ENCODE measurements around the gene ST14.
"Not testable (repeated sequence)": the region's sequence is repeated elsewhere in the genome, so short reads cannot be mapped to it uniquely, and the experiment has no call there.

Gene ST14

DNA sequence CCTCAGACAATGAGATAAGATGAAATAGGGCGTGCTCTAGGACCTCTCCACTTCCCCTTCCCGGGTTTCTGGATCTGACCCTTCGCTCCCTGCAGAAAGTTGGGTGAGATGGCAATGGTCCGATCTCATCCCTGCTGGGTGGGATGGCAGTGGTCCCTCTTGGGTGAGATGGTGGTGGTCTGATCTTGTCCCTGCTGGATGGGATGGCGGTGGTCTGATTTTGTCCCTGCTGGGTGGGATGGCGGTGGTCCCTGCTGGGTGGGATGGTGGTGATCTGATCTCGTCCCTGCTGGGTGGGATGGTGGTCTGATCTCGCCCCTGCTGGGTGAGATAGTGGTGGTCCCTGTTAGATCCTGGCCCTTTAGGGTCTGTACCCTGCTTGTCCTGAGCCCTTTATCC, 21.3 kb downstream of the ST14 start:
- DNase-seq: no peak
- peaks cover 1% of the 10 kb centered on the region for H3K9me3 Mint-ChIP-seq
- no peaks in the 10 kb centered on the region for H3K4me1 Mint-ChIP-seq (ENCODE audit: low read depth)
- H3K27me3 Mint-ChIP-seq: peaks cover 8% of the 10 kb centered on the region
- H3K4me3 Mint-ChIP-seq: no peak overlapping the region
- no peaks in the 10 kb centered on the region for H3K36me3 Mint-ChIP-seq (ENCODE audit: low read depth)
- H3K27ac Mint-ChIP-seq: no peak overlapping the region

DNA sequence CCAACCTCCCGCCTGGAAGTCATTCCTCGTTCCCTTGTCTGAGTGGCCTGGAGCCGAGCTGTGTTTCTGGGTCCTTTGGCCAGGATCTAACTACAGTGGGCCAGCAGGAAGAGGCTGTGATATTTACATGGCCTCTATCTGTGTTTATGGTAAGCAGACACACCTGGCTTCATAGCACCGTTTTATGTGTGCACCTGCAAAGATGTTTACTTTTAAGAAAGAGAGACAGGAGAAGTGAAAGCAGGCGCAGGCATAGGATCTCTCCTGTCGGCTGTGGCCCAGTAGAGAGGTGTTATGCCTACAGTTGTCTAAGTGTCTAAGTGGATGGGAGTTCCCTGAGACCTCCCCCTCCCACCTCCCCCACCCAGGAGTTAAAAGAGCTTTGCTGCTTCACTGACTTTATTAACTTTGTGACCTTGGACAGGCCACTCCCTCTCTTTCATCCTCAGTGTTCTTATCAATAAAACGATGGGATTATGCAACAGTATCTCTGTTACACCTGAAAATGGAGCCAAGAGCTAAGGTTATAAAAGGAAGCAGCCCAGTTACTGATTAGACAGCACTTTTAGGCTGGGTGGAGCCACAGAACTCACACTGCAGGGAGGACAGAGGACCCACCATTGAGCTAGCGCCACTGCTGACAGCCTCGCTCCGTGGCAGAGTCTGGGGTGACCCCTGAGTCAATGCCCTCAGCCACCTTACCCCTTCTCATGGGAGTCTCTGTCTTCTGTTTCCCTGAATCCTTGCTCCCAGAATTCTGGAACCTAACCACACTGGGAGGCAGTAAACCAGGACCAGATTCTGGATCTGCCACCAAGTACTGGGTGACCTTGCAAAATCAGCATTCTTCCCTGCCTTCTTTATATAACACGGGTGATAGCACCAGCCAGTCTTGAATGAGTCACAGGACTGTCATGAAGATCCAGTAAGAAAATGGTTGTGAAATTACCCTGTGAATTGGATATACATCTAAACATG, 22.0 kb downstream of the ST14 start:
- DNase-seq: no peak
- Mint-ChIP-seq H3K27ac (no peak overlapping the region), H3K4me1 (ENCODE audit: low read depth) (no peaks in the 10 kb centered on the region), H3K9me3 (no peaks in the 10 kb centered on the region), H3K36me3 (ENCODE audit: low read depth) (no peaks in the 10 kb centered on the region), H3K4me3 (no peak overlapping the region), H3K27me3 (peaks cover 8% of the 10 kb centered on the region)

DNA sequence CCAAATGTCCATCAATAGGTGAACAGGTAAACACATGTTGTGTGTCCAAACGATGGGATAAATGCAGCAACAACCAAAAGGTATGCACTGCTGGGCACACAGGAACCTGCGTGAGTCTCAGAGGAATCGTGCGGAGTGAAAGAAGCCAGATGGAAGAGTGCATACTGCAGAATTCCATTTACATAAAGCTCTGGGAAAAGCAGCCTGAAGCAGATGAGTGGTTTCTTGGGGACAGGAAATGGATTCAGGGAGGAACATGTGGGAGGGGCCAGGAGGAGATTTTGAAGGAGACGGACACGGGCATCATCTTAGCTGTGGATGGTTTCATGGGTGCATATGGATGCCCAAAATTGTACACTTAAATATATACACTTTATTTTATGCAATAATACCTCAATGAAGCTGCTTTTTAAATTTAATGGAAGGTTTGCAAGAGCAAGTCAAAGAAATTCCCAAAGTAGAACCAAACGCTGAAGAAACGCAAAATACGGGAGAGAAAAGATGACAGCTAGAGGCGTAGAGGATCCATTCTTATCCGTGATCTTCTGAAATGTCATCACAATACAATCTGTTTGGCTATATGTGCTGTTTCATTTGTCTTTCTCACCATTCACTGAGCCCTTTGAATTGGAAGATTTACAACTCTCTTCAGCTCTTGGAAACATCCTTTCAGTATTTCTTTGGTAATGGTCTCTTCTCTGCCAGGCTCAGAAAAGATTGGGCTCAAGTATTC, 24.5 kb downstream of the ST14 start:
- H3K27ac Mint-ChIP-seq: no peak overlapping the region
- no peaks in the 10 kb centered on the region for H3K36me3 Mint-ChIP-seq (ENCODE audit: low read depth)
- DNase-seq: no peak
- H3K4me3 Mint-ChIP-seq: no peak overlapping the region
- peaks cover 8% of the 10 kb centered on the region for H3K27me3 Mint-ChIP-seq
- no peaks in the 10 kb centered on the region for H3K4me1 Mint-ChIP-seq (ENCODE audit: low read depth)
- no peaks in the 10 kb centered on the region for H3K9me3 Mint-ChIP-seq

DNA sequence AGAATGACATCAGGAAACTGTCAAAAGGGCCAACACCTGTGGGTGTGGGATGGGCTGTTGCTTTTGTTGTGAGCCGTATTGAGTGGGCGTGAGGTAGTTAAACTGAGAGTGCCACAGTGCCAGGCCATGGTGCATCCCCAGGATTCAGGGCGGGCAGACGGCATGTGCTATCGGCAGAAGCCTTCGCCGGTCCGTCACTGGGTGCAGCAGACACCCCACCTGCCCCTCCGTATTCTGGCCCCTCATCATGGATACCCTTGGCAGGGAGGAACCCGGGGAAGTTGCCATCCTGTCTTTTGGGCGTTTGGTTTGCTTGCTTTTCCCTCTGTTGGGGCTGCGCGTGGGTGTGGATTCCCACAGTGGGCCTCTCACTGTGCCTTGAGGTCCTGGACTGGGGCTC, 27.5 kb downstream of the ST14 start:
- H3K27me3 Mint-ChIP-seq: peaks cover 4% of the 10 kb centered on the region
- no peak overlapping the region for H3K4me3 Mint-ChIP-seq
- H3K36me3 Mint-ChIP-seq (ENCODE audit: low read depth): no peaks in the 10 kb centered on the region
- H3K27ac Mint-ChIP-seq: no peak overlapping the region
- no peaks in the 10 kb centered on the region for H3K4me1 Mint-ChIP-seq (ENCODE audit: low read depth)
- no peaks in the 10 kb centered on the region for H3K9me3 Mint-ChIP-seq
- no peak for DNase-seq

DNA sequence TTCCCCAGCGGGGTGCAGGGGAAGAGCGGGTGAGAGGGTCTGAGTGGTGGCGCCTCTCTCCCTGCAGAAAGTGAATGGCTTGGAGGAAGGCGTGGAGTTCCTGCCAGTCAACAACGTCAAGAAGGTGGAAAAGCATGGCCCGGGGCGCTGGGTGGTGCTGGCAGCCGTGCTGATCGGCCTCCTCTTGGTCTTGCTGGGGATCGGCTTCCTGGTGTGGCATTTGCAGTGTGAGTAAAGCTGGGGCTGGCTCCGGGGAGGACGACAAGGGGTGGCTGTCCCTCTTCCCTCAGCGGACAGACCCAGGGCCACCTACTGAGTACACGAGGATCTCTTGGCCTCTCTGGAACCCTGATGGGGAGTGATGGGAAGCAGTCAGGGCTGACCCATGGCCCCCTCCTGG, 28.5 kb downstream of the ST14 start:
- Mint-ChIP-seq H3K27ac (no peak overlapping the region), H3K27me3 (no peaks in the 10 kb centered on the region), H3K36me3 (ENCODE audit: low read depth) (no peaks in the 10 kb centered on the region), H3K9me3 (no peaks in the 10 kb centered on the region), H3K4me3 (no peak overlapping the region), H3K4me1 (ENCODE audit: low read depth) (no peaks in the 10 kb centered on the region)
- no peak for DNase-seq

DNA sequence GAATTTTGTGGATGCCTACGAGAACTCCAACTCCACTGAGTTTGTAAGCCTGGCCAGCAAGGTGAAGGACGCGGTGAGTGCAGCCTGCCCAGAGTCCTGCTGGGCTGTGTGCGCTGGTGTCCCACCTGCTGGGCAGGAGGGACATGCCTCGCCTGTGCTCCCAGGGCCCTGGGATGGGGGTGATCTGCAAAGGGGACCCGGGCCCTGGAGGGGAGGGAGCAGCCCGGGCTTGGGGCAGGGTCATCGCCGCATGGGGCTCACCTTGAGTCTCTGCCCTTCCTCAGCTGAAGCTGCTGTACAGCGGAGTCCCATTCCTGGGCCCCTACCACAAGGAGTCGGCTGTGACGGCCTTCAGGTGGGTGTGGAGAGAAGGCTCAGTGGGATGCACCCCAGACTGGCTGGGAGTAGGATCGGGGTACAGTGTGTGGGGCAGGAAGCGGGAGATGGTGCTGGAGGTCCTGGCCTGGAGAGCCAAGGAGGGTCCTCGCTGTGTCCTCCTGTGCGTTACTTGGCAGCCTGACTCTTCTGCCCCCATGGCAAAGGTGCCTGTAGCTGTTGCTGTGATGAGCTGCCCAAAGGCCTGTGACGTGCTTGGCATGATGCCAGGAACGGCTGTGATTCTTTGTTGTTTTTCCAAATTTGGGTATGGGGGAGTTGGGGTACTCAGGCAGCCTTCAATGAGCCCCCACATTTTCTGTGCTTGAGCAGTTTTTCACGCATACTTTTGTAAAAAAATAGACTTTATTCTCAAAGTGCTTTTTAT, 29.2 kb downstream of the ST14 start:
- no peak overlapping the region for H3K4me3 Mint-ChIP-seq
- no peaks in the 10 kb centered on the region for H3K9me3 Mint-ChIP-seq
- no peak for DNase-seq
- H3K4me1 Mint-ChIP-seq (ENCODE audit: low read depth): no peaks in the 10 kb centered on the region
- no peak overlapping the region for H3K27ac Mint-ChIP-seq
- no peaks in the 10 kb centered on the region for H3K27me3 Mint-ChIP-seq
- H3K36me3 Mint-ChIP-seq (ENCODE audit: low read depth): no peaks in the 10 kb centered on the region

DNA sequence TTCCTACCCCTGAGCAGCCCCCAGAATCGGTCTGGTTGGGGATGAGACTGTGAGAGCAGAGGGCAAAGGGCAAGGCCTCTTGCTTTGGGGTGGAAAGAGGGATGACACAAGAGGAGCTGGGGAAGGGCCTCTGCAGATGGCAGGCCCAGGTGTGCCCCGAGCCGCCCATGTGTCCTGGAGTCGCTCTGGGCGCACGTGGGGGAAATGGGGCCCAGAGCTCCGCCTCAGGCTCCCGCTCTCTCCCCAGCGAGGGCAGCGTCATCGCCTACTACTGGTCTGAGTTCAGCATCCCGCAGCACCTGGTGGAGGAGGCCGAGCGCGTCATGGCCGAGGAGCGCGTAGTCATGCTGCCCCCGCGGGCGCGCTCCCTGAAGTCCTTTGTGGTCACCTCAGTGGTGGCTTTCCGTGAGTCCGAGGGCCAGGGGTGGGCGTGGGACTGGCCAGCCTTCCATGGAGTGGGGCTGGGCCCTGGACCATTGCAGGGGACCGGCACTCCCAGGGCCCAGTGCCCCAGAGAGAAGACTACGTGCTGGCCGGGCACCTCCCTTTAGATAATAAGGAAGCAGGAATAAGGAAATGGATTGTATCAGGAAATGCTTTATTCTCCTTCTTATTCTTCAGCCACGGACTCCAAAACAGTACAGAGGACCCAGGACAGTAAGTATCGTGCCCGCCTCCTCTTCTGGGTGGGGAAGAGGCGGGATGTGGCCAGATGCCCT, 30.1 kb downstream of the ST14 start:
- Mint-ChIP-seq H3K4me3 (no peak overlapping the region), H3K4me1 (ENCODE audit: low read depth) (no peaks in the 10 kb centered on the region), H3K27me3 (no peaks in the 10 kb centered on the region), H3K9me3 (no peaks in the 10 kb centered on the region), H3K36me3 (ENCODE audit: low read depth) (no peaks in the 10 kb centered on the region), H3K27ac (no peak overlapping the region)
- no peak for DNase-seq

DNA sequence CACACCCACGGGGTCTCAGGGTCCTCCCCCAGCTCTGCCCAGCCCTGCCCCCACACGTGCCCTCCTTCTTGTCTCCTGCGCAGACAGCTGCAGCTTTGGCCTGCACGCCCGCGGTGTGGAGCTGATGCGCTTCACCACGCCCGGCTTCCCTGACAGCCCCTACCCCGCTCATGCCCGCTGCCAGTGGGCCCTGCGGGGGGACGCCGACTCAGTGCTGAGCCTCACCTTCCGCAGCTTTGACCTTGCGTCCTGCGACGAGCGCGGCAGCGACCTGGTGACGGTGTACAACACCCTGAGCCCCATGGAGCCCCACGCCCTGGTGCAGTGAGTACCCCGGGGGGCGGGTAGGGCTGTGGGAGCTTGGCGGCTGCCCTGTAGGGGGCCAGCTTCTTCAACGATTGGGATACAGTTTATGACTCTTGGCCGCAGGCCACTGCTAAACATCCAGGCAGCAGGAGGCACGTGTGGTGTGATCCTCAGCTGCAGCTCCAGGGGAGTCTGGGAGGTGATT, 30.8 kb downstream of the ST14 start:
- H3K9me3 Mint-ChIP-seq: no peaks in the 10 kb centered on the region
- no peaks in the 10 kb centered on the region for H3K36me3 Mint-ChIP-seq (ENCODE audit: low read depth)
- no peak overlapping the region for H3K27ac Mint-ChIP-seq
- no peak overlapping the region for H3K4me3 Mint-ChIP-seq
- no peaks in the 10 kb centered on the region for H3K4me1 Mint-ChIP-seq (ENCODE audit: low read depth)
- no peak for DNase-seq
- H3K27me3 Mint-ChIP-seq: no peaks in the 10 kb centered on the region

DNA sequence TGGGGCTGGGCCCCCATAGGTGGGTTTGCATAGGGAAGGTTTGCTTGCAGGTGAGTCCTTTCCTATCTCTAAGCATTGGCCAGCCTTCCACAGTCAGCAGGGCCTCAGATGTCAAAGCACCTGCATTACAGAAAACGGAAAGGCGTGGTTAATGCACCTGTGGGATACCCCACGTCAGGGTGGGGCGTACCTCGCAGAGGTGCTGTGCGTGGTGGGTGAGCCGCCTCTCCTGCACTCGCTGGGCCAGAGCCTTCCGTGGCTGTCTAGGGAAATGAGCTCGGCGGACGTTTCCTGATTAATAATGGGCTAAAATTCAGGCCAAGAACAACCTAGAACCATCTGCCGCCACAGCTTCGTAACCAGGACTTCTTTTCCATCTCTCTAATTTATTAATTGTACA, 32.3 kb downstream of the ST14 start:
- H3K9me3 Mint-ChIP-seq: no peaks in the 10 kb centered on the region

DNA sequence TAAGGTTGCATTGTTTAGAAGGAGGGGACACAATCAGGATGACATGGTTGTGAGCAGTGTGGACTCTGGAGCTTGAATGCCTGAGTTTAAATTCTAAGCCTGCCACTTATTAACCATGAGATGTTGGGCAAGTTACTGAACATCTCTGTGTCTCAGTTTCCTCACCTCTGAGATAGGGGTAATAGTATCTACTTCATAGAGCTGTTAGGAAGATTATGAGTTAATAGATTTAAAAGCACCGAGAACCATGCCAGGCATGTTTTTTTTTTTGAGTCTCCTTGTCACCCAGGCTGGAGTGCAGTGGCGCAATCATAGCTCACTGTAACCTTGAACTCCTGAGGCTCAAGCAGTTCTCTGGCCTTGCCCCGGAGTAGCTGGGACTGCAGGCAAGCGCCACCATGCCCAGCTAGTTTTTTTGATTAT, 33.3 kb downstream of the ST14 start:
- H3K4me1 Mint-ChIP-seq (ENCODE audit: low read depth): no peaks in the 10 kb centered on the region
- no peaks in the 10 kb centered on the region for H3K27me3 Mint-ChIP-seq
- DNase-seq: no peak
- H3K27ac Mint-ChIP-seq: no peak overlapping the region
- no peaks in the 10 kb centered on the region for H3K36me3 Mint-ChIP-seq (ENCODE audit: low read depth)
- no peaks in the 10 kb centered on the region for H3K9me3 Mint-ChIP-seq
- no peak overlapping the region for H3K4me3 Mint-ChIP-seq

More for the DNA sequence above, 32.3 kb downstream of the ST14 start:
- no peak for DNase-seq
- Mint-ChIP-seq H3K36me3 (ENCODE audit: low read depth) (no peaks in the 10 kb centered on the region), H3K27me3 (no peaks in the 10 kb centered on the region), H3K4me3 (no peak overlapping the region), H3K4me1 (ENCODE audit: low read depth) (no peaks in the 10 kb centered on the region), H3K27ac (no peak overlapping the region)

DNA sequence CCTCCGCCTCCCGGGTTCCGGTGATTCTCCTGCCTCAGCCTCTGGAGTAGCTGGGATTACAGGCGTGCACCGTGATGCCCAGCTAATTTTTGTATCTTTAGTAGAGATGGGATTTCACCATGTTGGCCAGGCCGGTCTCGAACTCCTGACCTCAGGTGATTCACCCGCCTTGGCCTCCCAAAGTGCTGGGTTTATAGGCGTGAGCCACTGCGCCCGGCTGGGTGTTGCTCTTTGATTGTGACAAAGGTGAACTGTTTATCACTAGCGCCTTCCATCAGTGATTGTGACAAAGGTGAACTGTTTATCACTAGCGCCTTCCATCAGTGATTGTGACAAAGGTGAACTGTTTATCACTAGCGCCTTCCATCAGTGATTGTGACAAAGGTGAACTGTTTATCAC, 34.0 kb downstream of the ST14 start:
- not testable (repeated sequence) for DNase-seq; H3K27me3 Mint-ChIP-seq; H3K4me1 Mint-ChIP-seq (ENCODE audit: low read depth); H3K36me3 Mint-ChIP-seq (ENCODE audit: low read depth); H3K4me3 Mint-ChIP-seq; H3K9me3 Mint-ChIP-seq; H3K27ac Mint-ChIP-seq

DNA sequence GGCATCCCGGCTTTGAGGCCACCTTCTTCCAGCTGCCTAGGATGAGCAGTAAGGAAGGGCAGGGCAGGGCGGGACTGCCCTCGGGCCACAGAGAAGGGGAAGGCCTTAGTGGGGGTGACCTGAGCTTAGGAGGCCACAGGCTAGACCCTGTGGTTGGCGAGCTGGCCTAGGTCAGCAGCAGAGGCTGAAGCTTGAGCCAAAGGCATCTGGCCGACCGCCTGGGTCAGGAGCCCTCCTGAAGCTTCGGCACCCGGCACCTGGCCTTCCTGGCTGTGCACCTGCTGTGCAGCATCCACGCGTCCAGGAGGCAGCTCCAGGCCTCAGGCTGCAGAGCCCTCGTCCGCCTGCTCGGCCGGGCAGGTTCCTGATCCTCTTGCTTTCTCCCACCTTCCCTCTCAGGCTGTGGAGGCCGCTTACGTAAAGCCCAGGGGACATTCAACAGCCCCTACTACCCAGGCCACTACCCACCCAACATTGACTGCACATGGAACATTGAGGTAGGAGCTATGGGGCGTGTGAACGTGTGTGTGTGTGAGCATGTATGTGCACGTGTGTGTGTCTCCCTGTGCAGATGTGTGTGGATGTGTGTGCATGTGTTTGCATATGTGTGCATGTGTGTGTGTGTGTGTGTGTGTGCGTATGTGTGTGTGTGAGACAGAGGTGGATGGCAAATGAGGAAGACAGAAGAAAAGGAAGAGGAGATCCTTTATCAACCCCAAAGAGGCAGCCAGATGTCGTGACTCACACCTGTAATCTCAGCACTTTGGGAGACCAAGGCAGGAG, 34.9 kb downstream of the ST14 start:
- no peak for DNase-seq
- Mint-ChIP-seq H3K9me3 (no peaks in the 10 kb centered on the region), H3K27ac (no peak overlapping the region), H3K27me3 (no peaks in the 10 kb centered on the region), H3K4me1 (ENCODE audit: low read depth) (no peaks in the 10 kb centered on the region), H3K4me3 (no peak overlapping the region), H3K36me3 (ENCODE audit: low read depth) (no peaks in the 10 kb centered on the region)

DNA sequence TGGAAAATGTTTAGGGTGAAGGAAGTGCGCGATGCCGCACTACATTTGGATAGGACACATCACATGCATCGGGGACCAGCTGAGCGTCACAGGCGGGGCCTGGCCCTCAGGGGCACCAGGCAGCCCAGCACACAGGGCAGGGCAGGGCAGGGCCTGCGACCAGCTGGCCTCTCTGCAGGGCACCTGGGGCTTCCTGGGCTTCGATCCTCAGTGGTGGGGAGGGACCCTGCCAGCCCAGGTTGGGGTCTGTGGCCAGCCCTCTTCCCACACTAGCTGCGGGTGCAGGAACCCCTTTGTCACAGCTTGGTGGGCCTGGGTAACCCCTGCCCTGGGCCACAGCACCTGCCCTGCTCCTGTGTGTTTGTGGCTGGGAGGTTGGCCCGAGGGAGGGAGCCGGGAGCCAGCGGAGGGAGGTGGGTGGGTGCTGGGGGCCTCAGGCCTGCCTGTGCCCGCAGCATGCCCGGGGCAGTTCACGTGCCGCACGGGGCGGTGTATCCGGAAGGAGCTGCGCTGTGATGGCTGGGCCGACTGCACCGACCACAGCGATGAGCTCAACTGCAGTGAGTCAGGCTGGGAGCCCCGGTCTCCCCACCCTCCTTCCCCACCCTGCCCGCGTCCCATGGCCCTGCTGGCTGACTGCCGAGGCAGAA, 37.9 kb downstream of the ST14 start:
- Mint-ChIP-seq H3K4me1 (ENCODE audit: low read depth) (no peaks in the 10 kb centered on the region), H3K27ac (no peak overlapping the region), H3K4me3 (no peak overlapping the region), H3K9me3 (no peaks in the 10 kb centered on the region), H3K27me3 (no peaks in the 10 kb centered on the region), H3K36me3 (ENCODE audit: low read depth) (no peaks in the 10 kb centered on the region)
- no peak for DNase-seq
